Activated CD4-positive, alpha-beta T cell treated with anti-CD3 and anti-CD28 coated beads, Interleukin-2, amount 10 ng/mL, durations not matched to agents 7 days and 5 days (primary cell): ENCODE data around the gene REC8. TPM values are rescaled to one million over a fixed set of nuclear protein-coding genes. Genes with fewer than 3 reads are reported as not detected.
"Not testable (repeated sequence)": the region's sequence is repeated elsewhere in the genome, so short reads cannot be mapped to it uniquely, and the experiment has no call there.

ENCODE experiments used
- CTCF ChIA-PET: fragments of 350-600 bp; sonication (Branson Sonifier 250); formaldehyde crosslinking; loops from one replicate; lab custom pipeline; 2021; ENCODE audit warnings: antibody characterized with exemption; lab: Charles Lee
- POLR2A ChIA-PET: fragments of 350-600 bp; sonication (Branson Sonifier 250); formaldehyde crosslinking; loops from one replicate; lab custom pipeline; 2021; ENCODE audit warnings: antibody characterized with exemption; lab: Charles Lee
- DNase-seq: peaks from one replicate; pipeline ENCODE4 v3.0.0-alpha.2; 2020
- H3K27ac Mint-ChIP-seq: one replicate; pipeline ENCODE4 v1.8.0; 2021; ENCODE audit warnings: mild to moderate bottlenecking, moderate library complexity, mixed read lengths
- H3K27me3 Mint-ChIP-seq: one replicate; pipeline ENCODE4 v1.8.0; 2021; ENCODE audit warnings: mixed read lengths
- H3K36me3 Mint-ChIP-seq: one replicate; pipeline ENCODE4 v1.8.0; 2021; ENCODE audit warnings: low read depth, mixed read lengths
- H3K4me1 Mint-ChIP-seq: one replicate; pipeline ENCODE4 v1.8.0; 2021; ENCODE audit warnings: mixed read lengths
- H3K4me3 Mint-ChIP-seq: one replicate; pipeline ENCODE4 v1.8.0; 2021; ENCODE audit warnings: mild to moderate bottlenecking, moderate library complexity, mixed read lengths
- H3K9me3 Mint-ChIP-seq: one replicate; pipeline ENCODE4 v1.8.0; 2021; ENCODE audit warnings: mixed read lengths
- microRNA-seq: library from miRNA; unstranded; fragments of <30 nt; microRNA quantifications from one replicate; pipeline ENCODE4 v1.2.0, GENCODE V29; 2021; ENCODE audit warnings: borderline microRNAs expressed, borderline replicate concordance
- total RNA-seq, 2 experiments: library from RNA; stranded (reverse); gene quantifications; one replicate each; pipeline ENCODE4 v1.2.3, GENCODE V29; 2021

The REC8 gene
- total RNA-seq, 2 experiments from 2014 or later, result 52.8 to 61.0 TPM

DNA sequence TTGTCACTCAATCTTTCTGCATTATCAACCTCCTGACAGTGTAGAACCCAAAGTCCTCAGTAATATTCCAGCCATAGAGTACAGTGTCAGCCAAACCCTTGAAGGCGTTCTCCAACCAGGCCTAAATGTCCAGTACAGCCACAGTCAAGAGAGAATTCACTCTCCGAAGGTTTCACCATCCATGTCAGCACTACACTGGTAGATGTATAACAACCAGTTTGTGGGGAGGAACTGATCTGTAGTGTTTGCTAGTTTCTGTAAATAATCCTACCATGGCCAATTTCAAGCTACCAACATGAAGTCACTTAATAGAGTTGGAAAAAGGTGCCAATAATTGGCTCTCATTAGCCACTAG is 44.4 kb downstream of the REC8 start:
- peak overlapping the region; percentile 95 for H3K27ac Mint-ChIP-seq
- H3K9me3 Mint-ChIP-seq, result no peaks in the 10 kb centered on the region
- peak overlapping the region; percentile 92 for H3K4me3 Mint-ChIP-seq
- H3K36me3 Mint-ChIP-seq, result peaks cover 21% of the 10 kb centered on the region
- DNase-seq, result no peak
- POLR2A ChIA-PET, result interaction anchor here (0.6 to 1.4 kb wide), 3 partner anchors 19 to 117 kb away, joined by 3 to 7 read pairs (median 4); partner anchors contain the start of gene IPO4
- peaks cover 49% of the 10 kb centered on the region for H3K4me1 Mint-ChIP-seq
- no peaks in the 10 kb centered on the region for H3K27me3 Mint-ChIP-seq
- CTCF ChIA-PET, result interaction anchor here (0.7 to 2.5 kb wide), 17 partner anchors 10 to 215 kb away, joined by 3 to 20 read pairs (median 5); partner anchors contain the start of genes CIDEB, GMPR2, IRF9 and RABGGTA

DNA sequence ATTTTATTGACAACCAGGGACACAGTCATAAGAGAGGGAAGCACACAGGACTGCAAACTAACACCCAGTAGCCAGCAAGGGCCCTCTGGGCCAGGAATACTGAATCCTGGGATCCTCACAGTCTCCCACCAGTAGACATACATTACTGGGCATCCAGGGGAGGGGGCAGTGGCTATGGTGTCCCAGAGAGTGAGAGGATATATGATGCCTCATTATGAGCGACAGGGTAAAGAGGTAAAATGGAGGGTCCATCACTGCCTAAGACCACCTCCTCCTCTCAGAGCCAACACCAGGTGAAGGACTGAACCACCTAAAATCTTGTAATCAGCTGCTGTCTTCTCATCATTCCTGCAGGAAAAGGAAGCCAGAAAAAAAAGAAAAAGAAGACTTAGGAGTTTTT is 45.0 kb downstream of the REC8 start:
- H3K9me3 Mint-ChIP-seq, POLR2A ChIA-PET, H3K4me3 Mint-ChIP-seq, H3K27me3 Mint-ChIP-seq, DNase-seq: not testable (repeated sequence)
- Mint-ChIP-seq H3K36me3 (peaks cover 16% of the 10 kb centered on the region), H3K4me1 (peaks cover 43% of the 10 kb centered on the region), H3K27ac (peak overlapping the region; percentile 95)
- CTCF ChIA-PET, result interaction anchor here (1.4 to 2.4 kb wide), 5 partner anchors 11 to 80 kb away, joined by 5 to 20 read pairs (median 7); partner anchors contain the start of genes RABGGTA, TINF2 and TSSK4

GRCh38 chr14:24219080-24219479 is 47.2 kb downstream of the REC8 start:
- Mint-ChIP-seq H3K9me3 (no peaks in the 10 kb centered on the region), H3K4me1 (peaks cover 29% of the 10 kb centered on the region), H3K4me3 (no peak overlapping the region), H3K27ac (no peak overlapping the region), H3K36me3 (peaks cover 12% of the 10 kb centered on the region), H3K27me3 (no peaks in the 10 kb centered on the region)
- ChIA-PET CTCF (interaction anchor here (0.9 to 2.1 kb wide), 6 partner anchors 8 to 212 kb away, joined by 3 to 14 read pairs (median 4); partner anchors contain the start of gene TINF2), POLR2A (no interaction called here)
- no peak for DNase-seq

GRCh38 chr14:24219521-24219920 is 47.6 kb downstream of the REC8 start:
- Mint-ChIP-seq H3K27me3 (no peaks in the 10 kb centered on the region), H3K9me3 (no peaks in the 10 kb centered on the region), H3K27ac (no peak overlapping the region), H3K36me3 (peaks cover 14% of the 10 kb centered on the region), H3K4me3 (no peak overlapping the region), H3K4me1 (peaks cover 26% of the 10 kb centered on the region)
- POLR2A ChIA-PET, result no interaction called here
- no peak for DNase-seq
- CTCF ChIA-PET, result interaction anchor here (0.9 to 2.1 kb wide), 8 partner anchors 8 to 212 kb away, joined by 3 to 14 read pairs (median 4); partner anchors contain the start of genes GMPR2 and TINF2

DNA sequence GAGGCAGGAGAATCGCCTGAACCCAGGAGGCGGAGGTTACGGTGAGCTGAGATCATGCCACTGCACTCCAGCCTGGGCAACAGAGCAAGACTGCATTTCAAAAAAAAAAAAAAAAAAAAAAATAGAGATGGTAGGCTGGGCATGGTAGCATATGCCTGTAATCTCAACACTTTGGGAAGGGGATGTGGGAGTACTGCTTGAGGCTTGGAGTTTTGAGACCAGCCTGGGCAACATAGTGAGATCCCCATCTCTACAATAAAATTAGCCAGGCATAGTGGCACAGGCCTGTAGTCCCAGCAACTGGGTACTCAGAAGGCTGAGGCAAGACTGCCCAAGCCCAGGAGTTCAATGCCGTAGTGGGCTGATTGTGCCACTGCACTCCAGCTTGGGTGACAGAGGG is 51.1 kb downstream of the REC8 start:
- ChIA-PET CTCF (interaction anchor here (0.6 to 1.6 kb wide), 2 partner anchors 8 to 19 kb away, joined by 3 to 5 read pairs; partner anchors contain the start of gene TINF2), POLR2A (interaction anchor here (0.7 kb wide), 1 partner anchor 13 kb away, joined by 3 read pairs; no protein-coding TSS in a partner anchor)
- Mint-ChIP-seq H3K4me1 (peaks cover 17% of the 10 kb centered on the region), H3K36me3 (peaks cover 17% of the 10 kb centered on the region)
- not testable (repeated sequence) for H3K9me3 Mint-ChIP-seq, DNase-seq, H3K27ac Mint-ChIP-seq, H3K27me3 Mint-ChIP-seq, H3K4me3 Mint-ChIP-seq

- Mint-ChIP-seq H3K9me3 (no peaks in the 10 kb centered on the region), H3K36me3 (peaks cover 13% of the 10 kb centered on the region), H3K4me1 (peaks cover 21% of the 10 kb centered on the region), H3K27me3 (no peaks in the 10 kb centered on the region), H3K27ac (no peak overlapping the region), H3K4me3 (no peak overlapping the region)
- no peak for DNase-seq
- ChIA-PET CTCF (interaction anchor here (1.6 kb wide), 1 partner anchor 18 kb away, joined by 5 read pairs; the partner anchor contains the start of gene TINF2), POLR2A (no interaction called here)
Observed at GRCh38 chr14:24224618-24225071, 52.8 kb downstream of the REC8 start.

GRCh38 chr14:24226473-24226872 is 54.6 kb downstream of the REC8 start:
- Mint-ChIP-seq H3K9me3 (no peaks in the 10 kb centered on the region), H3K36me3 (peaks cover 13% of the 10 kb centered on the region), H3K4me1 (peaks cover 31% of the 10 kb centered on the region), H3K27ac (no peak overlapping the region), H3K4me3 (no peak overlapping the region), H3K27me3 (no peaks in the 10 kb centered on the region)
- DNase-seq, result no peak
- POLR2A ChIA-PET, result no interaction called here
- CTCF ChIA-PET, result interaction anchor here (1.2 to 1.5 kb wide), 2 partner anchors 16 to 71 kb away, joined by 6 to 7 read pairs; partner anchors contain the start of gene TINF2

DNA sequence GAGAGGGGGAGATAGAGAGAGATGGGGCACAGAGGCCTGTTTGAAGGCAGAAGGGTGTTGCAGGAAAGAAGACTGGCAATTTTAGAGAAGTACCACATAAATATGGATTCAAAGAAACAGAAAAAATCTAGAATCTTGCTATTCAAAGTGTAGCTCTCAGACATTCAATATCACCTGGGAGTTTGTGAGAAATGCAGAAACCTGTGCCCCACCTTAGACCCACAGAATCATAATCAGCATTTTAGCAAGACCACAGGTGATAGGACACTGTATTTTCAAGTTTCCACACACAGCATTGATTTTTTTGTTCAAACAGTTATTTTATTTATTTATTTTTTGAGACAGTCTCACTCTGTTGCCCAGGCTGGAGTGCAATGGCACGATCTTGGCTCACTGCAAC is 57.0 kb downstream of the REC8 start:
- POLR2A ChIA-PET, result interaction anchor here (0.7 kb wide), 1 partner anchor 66 kb away, joined by 6 read pairs; no protein-coding TSS in a partner anchor
- Mint-ChIP-seq H3K27ac (peak overlapping the region; percentile 54), H3K4me3 (no peak overlapping the region), H3K36me3 (peaks cover 14% of the 10 kb centered on the region), H3K9me3 (no peaks in the 10 kb centered on the region), H3K4me1 (peaks cover 42% of the 10 kb centered on the region), H3K27me3 (no peaks in the 10 kb centered on the region)
- no peak for DNase-seq
- CTCF ChIA-PET, result interaction anchor here (0.8 to 1.2 kb wide), 4 partner anchors 9 to 25 kb away, joined by 3 to 5 read pairs (median 4); partner anchors contain the start of genes MDP1 and TINF2

Small RNAs within 50 kb of the gene (microRNA-seq; reads per million reads assigned to microRNA genes)
- gene MIR7703, result 0.63 reads per million

Other genes with a start within 250 kb of the REC8 start
- gene DHRS4, start 218.3 kb upstream of the REC8 start, total RNA-seq, result 10 to 100 TPM; 28.8 to 31.3 TPM
- gene DHRS4L2, start 183.2 kb upstream of the REC8 start, total RNA-seq, result 10 to 100 TPM; 22.5 to 24.8 TPM
- 1 to 10 TPM in 1 of 2 experiments, under 1 TPM in 1; 0.83 to 1.1 TPM for gene CARMIL3, start 120.1 kb upstream of the REC8 start, total RNA-seq
- not detected for gene CPNE6, start 100.5 kb upstream of the REC8 start, total RNA-seq
- gene PCK2, start 77.8 kb upstream of the REC8 start, total RNA-seq, result 10 to 100 TPM; 57.4 to 60.3 TPM
- 100 to 1,000 TPM; 106 to 116 TPM for gene DCAF11, start 57.3 kb upstream of the REC8 start, total RNA-seq
- gene NRL, start 57.1 kb upstream of the REC8 start, total RNA-seq, result 1 to 10 TPM; 3.1 to 3.3 TPM
- 1 to 10 TPM; 1.9 to 2.0 TPM for gene FITM1, start 41.4 kb upstream of the REC8 start, total RNA-seq
- gene PSME1, start 35.9 kb upstream of the REC8 start, total RNA-seq, result 100 to 1,000 TPM; 498 to 547 TPM
- 10 to 100 TPM; 37.1 to 41.0 TPM for gene EMC9, start 30.5 kb upstream of the REC8 start, total RNA-seq
- 100 to 1,000 TPM; 644 to 698 TPM for gene PSME2, start 25.5 kb upstream of the REC8 start, total RNA-seq
- gene RNF31, start 24.6 kb upstream of the REC8 start, total RNA-seq, result 100 to 1,000 TPM; 147 to 160 TPM
- gene IRF9, start 10.8 kb upstream of the REC8 start, total RNA-seq, result 100 to 1,000 TPM; 285 to 286 TPM
- gene IPO4, start 16.7 kb downstream of the REC8 start, total RNA-seq, result 10 to 100 TPM; 45.3 to 48.7 TPM
- 10 to 100 TPM; 28.6 to 33.2 TPM for gene TM9SF1, start 23.4 kb downstream of the REC8 start, total RNA-seq
- gene TSSK4, start 33.6 kb downstream of the REC8 start, total RNA-seq, result under 1 TPM; 0.52 to 0.60 TPM
- 10 to 100 TPM; 79.8 to 93.2 TPM for gene CHMP4A, start 41.4 kb downstream of the REC8 start, total RNA-seq
- 10 to 100 TPM; 10.1 to 10.7 TPM for gene MDP1, start 44.0 kb downstream of the REC8 start, total RNA-seq
- 100 to 1,000 TPM; 178 to 229 TPM for gene NEDD8, start 60.3 kb downstream of the REC8 start, total RNA-seq
- 10 to 100 TPM; 72.0 to 74.5 TPM for gene GMPR2, start 60.8 kb downstream of the REC8 start, total RNA-seq
- gene TINF2, start 70.5 kb downstream of the REC8 start, total RNA-seq, result 100 to 1,000 TPM; 130 to 141 TPM
- 1 to 10 TPM; 6.5 TPM for gene TGM1, start 91.1 kb downstream of the REC8 start, total RNA-seq
- 10 to 100 TPM; 54.8 to 55.0 TPM for gene RABGGTA, start 99.5 kb downstream of the REC8 start, total RNA-seq
- 10 to 100 TPM; 31.7 to 35.0 TPM for gene DHRS1, start 127.7 kb downstream of the REC8 start, total RNA-seq
- gene NOP9, start 127.8 kb downstream of the REC8 start, total RNA-seq, result 10 to 100 TPM; 30.8 to 35.2 TPM
- 10 to 100 TPM; 28.7 to 30.9 TPM for gene CIDEB, start 135.9 kb downstream of the REC8 start, total RNA-seq
- 10 to 100 TPM; 18.6 to 21.7 TPM for gene LTB4R2, start 138.1 kb downstream of the REC8 start, total RNA-seq
- 10 to 100 TPM; 26.6 to 28.3 TPM for gene LTB4R, start 139.4 kb downstream of the REC8 start, total RNA-seq
- gene ADCY4, start 163.0 kb downstream of the REC8 start, total RNA-seq, result 1 to 10 TPM; 4.1 to 5.3 TPM
- gene RIPK3, start 167.9 kb downstream of the REC8 start, total RNA-seq, result 10 to 100 TPM; 37.5 to 41.4 TPM
- not detected for gene NFATC4, start 196.1 kb downstream of the REC8 start, total RNA-seq
- gene NYNRIN, start 226.9 kb downstream of the REC8 start, total RNA-seq, result under 1 TPM; 0.23 to 0.35 TPM